ENCODE data around the gene FLNB.

The FLNB gene

GRCh38 chr3:58188921-58189451 is 180.8 kb downstream of the FLNB start:
- TF ChIP-seq FOXP2 (optimal IDR thresholded peaks at IDR 0.05; ENCODE audit: borderline replicate concordance, extremely low read depth, extremely low read length, insufficient read depth) (no peak), TAF1 (IDR thresholded peaks at IDR 0.05; ENCODE audit: borderline replicate concordance, insufficient read depth, low read length) (no peak), SIN3A (IDR thresholded peaks at IDR 0.05; ENCODE audit: borderline replicate concordance, insufficient read depth, low read length) (no peak), POLR2AphosphoS5 (IDR thresholded peaks at IDR 0.05; ENCODE audit: low read depth, low read length) (no peak)
- TF ChIP-seq, protein P1, sequence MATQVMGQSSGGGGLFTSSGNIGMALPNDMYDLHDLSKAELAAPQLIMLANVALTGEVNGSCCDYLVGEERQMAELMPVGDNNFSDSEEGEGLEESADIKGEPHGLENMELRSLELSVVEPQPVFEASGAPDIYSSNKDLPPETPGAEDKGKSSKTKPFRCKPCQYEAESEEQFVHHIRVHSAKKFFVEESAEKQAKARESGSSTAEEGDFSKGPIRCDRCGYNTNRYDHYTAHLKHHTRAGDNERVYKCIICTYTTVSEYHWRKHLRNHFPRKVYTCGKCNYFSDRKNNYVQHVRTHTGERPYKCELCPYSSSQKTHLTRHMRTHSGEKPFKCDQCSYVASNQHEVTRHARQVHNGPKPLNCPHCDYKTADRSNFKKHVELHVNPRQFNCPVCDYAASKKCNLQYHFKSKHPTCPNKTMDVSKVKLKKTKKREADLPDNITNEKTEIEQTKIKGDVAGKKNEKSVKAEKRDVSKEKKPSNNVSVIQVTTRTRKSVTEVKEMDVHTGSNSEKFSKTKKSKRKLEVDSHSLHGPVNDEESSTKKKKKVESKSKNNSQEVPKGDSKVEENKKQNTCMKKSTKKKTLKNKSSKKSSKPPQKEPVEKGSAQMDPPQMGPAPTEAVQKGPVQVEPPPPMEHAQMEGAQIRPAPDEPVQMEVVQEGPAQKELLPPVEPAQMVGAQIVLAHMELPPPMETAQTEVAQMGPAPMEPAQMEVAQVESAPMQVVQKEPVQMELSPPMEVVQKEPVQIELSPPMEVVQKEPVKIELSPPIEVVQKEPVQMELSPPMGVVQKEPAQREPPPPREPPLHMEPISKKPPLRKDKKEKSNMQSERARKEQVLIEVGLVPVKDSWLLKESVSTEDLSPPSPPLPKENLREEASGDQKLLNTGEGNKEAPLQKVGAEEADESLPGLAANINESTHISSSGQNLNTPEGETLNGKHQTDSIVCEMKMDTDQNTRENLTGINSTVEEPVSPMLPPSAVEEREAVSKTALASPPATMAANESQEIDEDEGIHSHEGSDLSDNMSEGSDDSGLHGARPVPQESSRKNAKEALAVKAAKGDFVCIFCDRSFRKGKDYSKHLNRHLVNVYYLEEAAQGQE (IDR thresholded peaks at IDR 0.05; ENCODE audit: insufficient read depth in 1 of 2, low read depth in 2 of 2, low read length in 2 of 2) = no peak

DNA sequence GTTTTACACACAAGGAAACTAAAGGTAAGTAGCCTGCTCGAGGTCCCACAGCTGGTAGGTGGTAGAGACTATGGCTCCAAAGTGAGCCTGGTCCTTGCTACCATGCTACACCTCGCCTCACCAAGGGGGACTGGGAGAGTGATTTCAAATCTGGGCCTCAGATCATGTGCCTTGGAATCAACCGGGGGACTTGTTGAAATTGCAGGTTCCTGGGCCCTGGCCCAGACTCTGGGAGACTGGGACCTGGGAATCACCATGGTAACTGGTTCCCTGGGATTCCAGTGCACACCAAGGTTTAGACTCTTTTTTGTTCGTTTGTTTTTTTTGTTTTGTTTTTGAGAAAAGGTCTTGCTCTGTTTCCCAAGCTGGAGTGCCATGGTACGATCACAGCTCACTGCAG is 181.5 kb downstream of the FLNB start:
- TF ChIP-seq, protein P1 (IDR thresholded peaks at IDR 0.05; ENCODE audit: insufficient read depth in 1 of 2, low read depth in 2 of 2, low read length in 2 of 2) = no peak
- TF ChIP-seq SIN3A (IDR thresholded peaks at IDR 0.05; ENCODE audit: borderline replicate concordance, insufficient read depth, low read length) (no peak), FOXP2 (optimal IDR thresholded peaks at IDR 0.05; ENCODE audit: borderline replicate concordance, extremely low read depth, extremely low read length, insufficient read depth) (no peak), TAF1 (IDR thresholded peaks at IDR 0.05; ENCODE audit: borderline replicate concordance, insufficient read depth, low read length) (no peak), POLR2AphosphoS5 (IDR thresholded peaks at IDR 0.05; ENCODE audit: low read depth, low read length) (no peak)

DNA sequence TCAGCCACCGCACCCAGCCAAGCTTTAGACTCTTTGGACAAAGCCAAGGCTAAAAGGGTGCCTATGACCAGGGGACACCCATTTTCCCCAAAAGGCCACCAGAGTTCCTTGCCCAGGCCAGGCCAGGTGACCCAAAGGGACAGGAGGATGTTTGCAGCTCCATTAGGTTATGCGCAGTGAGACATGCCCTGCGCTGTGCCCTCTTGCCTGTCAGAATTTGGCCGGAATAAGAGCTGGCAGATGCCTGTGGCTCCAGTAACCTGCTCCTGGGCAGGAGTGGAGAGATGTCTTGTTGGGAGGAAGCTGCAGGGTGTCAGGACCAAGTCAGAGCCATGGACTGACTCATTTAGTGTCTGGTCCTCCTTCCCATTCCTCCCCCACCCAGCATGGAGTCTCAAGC is 182.1 kb downstream of the FLNB start:
- TF ChIP-seq POLR2AphosphoS5 (IDR thresholded peaks at IDR 0.05; ENCODE audit: low read depth, low read length) = no peak
- no peak for TF ChIP-seq FOXP2 (optimal IDR thresholded peaks at IDR 0.05; ENCODE audit: borderline replicate concordance, extremely low read depth, extremely low read length, insufficient read depth)
- TF ChIP-seq SIN3A (IDR thresholded peaks at IDR 0.05; ENCODE audit: borderline replicate concordance, insufficient read depth, low read length) = no peak
- TF ChIP-seq TAF1 (IDR thresholded peaks at IDR 0.05; ENCODE audit: borderline replicate concordance, insufficient read depth, low read length) = no peak
- TF ChIP-seq, protein P1 (IDR thresholded peaks at IDR 0.05; ENCODE audit: insufficient read depth in 1 of 2, low read depth in 2 of 2, low read length in 2 of 2) = no peak

DNA sequence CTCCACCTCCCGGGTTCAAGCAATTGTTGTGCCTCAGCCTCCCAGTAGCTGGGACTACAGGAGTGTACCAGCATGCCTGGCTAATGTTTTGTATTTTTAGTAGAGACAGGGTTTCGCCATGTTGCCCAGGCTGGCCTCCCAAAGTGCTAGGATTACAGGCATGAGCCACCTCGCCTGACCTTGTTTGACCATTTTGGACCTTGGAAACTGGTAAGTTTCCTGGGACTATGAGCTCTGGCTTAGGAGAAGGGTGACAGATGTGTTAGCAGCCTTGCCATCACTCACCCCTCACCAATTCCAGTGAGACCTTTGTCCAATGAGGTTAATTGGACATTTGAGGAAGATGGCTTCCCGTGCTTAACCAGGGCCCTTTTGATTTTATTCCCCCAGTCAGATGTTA is 182.7 kb downstream of the FLNB start:
- TF ChIP-seq, protein P1 (IDR thresholded peaks at IDR 0.05; ENCODE audit: insufficient read depth in 1 of 2, low read depth in 2 of 2, low read length in 2 of 2) = no peak
- no peak for TF ChIP-seq POLR2AphosphoS5 (IDR thresholded peaks at IDR 0.05; ENCODE audit: low read depth, low read length)
- TF ChIP-seq TAF1 (IDR thresholded peaks at IDR 0.05; ENCODE audit: borderline replicate concordance, insufficient read depth, low read length) = no peak
- TF ChIP-seq FOXP2 (optimal IDR thresholded peaks at IDR 0.05; ENCODE audit: borderline replicate concordance, extremely low read depth, extremely low read length, insufficient read depth) = no peak
- TF ChIP-seq SIN3A (IDR thresholded peaks at IDR 0.05; ENCODE audit: borderline replicate concordance, insufficient read depth, low read length) = no peak

Measured in PFSK-1 (cell line).